ENCODE measurements around the gene UBR2.

- TF ChIP-seq CTCF (IDR thresholded peaks at IDR 0.05) (no peak), POLR2A (IDR thresholded peaks at IDR 0.05) (no peak), EP300 (IDR thresholded peaks at IDR 0.05) (no peak)
Measured at GRCh38 chr6:42566614-42567208, 2.9 kb downstream of the UBR2 start.

All from tibial nerve (tissue), 4 donors.